Vagina (tissue), 2 donors: ENCODE measurements around the gene AKNAD1. TPM values are rescaled to one million over a fixed set of nuclear protein-coding genes. Genes with fewer than 3 reads are reported as not detected.

Experiments used
- DNase-seq, 2 donors: peaks; one replicate each; pipeline ENCODE4 v3.0.0-alpha.2; 2017; ENCODE audit errors: extremely low spot score in 2 of 2
- H3K27ac ChIP-seq: fragments of 200-600 bp; sonication (generic); one replicate; pipeline ENCODE4 v1.5.1; 2019
- H3K27me3 ChIP-seq: fragments of 200-600 bp; sonication (generic); one replicate; pipeline ENCODE4 v1.5.1; 2019
- H3K36me3 ChIP-seq, 2 donors: fragments of 200-600 bp; sonication (generic); one replicate each; pipeline ENCODE4 v1.5.1; 2017 to 2019
- H3K4me1 ChIP-seq: fragments of 200-600 bp; sonication (generic); one replicate; pipeline ENCODE4 v1.5.1; 2019
- H3K4me3 ChIP-seq, 2 donors: fragments of 200-600 bp; sonication (generic); 1 replicate in 1 of 2; 2 replicates in 1 of 2; pipeline ENCODE4 v1.5.1; 2016 to 2019
- H3K9me3 ChIP-seq: fragments of 200-600 bp; sonication (generic); one replicate; pipeline ENCODE4 v1.5.1; 2019
- CTCF ChIP-seq, 3 experiments: fragments of 450-650 bp in 2 of 3; fragments of 200-600 bp in 1 of 3; sonication (generic) in 1 of 3; IDR thresholded peaks; one replicate each; pipeline ENCODE4 v1.5.1; 2017 to 2019; ENCODE audit warnings: antibody characterized with exemption in 3 of 3, mild to moderate bottlenecking in 2 of 3, moderate library complexity in 2 of 3
- POLR2A ChIP-seq, 2 donors: fragments of 450-650 bp; IDR thresholded peaks; one replicate each; pipeline ENCODE4 v1.6.1; 2017; ENCODE audit warnings: antibody characterized with exemption in 2 of 2, mild to moderate bottlenecking in 2 of 2, moderate library complexity in 2 of 2
- POLR2AphosphoS5 ChIP-seq, 2 donors: sonication (generic); formaldehyde crosslinking; IDR thresholded peaks; one replicate each; pipeline ENCODE4 v1.9.0; 2017; ENCODE audit warnings: antibody characterized with exemption in 2 of 2, mild to moderate bottlenecking in 2 of 2, low read depth in 1 of 2; ENCODE audit not compliant: insufficient read depth in 1 of 2
- intact Hi-C: fragments of 100-400 bp; cut with DNase I; formaldehyde crosslinking; loops from one replicate; pipeline ENCODE4 v1.15.1; 2023
- total RNA-seq: library from RNA; depleted of rRNA; stranded (reverse); fragments of >200 nt; gene quantifications from one replicate; pipeline ENCODE4 v1.2.3, GENCODE V29; 2016

The AKNAD1 gene
- total RNA-seq, 1 donor from 2014 or later: 3.9 TPM

- Histone ChIP-seq H3K9me3 (no peaks in the 10 kb centered on the region), H3K27me3 (no peaks in the 10 kb centered on the region), H3K36me3 (no peaks in the 10 kb centered on the region), H3K4me1 (peaks cover 10% of the 10 kb centered on the region), H3K27ac (peak overlapping the region; percentile 26), H3K4me3 (no peak overlapping the region)
- intact Hi-C loops: no loop called here
- TF ChIP-seq POLR2A (IDR thresholded peaks at IDR 0.05) (no peak), CTCF (IDR thresholded peaks at IDR 0.05) (no peak), POLR2AphosphoS5 (IDR thresholded peaks at IDR 0.05; ENCODE audit: insufficient read depth in 1 of 2, low read depth in 1 of 2) (no peak)
- no peak for DNase-seq
Observed at GRCh38 chr1:108858230-108858950, 1.5 kb upstream of the AKNAD1 start.

GRCh38 chr1:108854221-108855019 lies 2.5 kb downstream of the AKNAD1 start:
- H3K27ac ChIP-seq: peak overlapping the region; percentile 20

GRCh38 chr1:108852221-108852975 lies 4.5 kb downstream of the AKNAD1 start:
- H3K27ac ChIP-seq: no peak overlapping the region
- DNase-seq: no peak
- TF ChIP-seq POLR2A (IDR thresholded peaks at IDR 0.05) (no peak), CTCF (IDR thresholded peaks at IDR 0.05) (no peak), POLR2AphosphoS5 (IDR thresholded peaks at IDR 0.05; ENCODE audit: insufficient read depth in 1 of 2, low read depth in 1 of 2) (no peak)
- no peaks in the 10 kb centered on the region for H3K27me3 ChIP-seq
- no peaks in the 10 kb centered on the region for H3K36me3 ChIP-seq
- intact Hi-C loops: no loop called here
- H3K9me3 ChIP-seq: no peaks in the 10 kb centered on the region
- no peak overlapping the region for H3K4me3 ChIP-seq
- H3K4me1 ChIP-seq: peaks cover 10% of the 10 kb centered on the region

More at GRCh38 chr1:108854221-108855019, 2.5 kb downstream of the AKNAD1 start:
- no peak for DNase-seq
- Histone ChIP-seq H3K9me3 (no peaks in the 10 kb centered on the region), H3K4me1 (peaks cover 10% of the 10 kb centered on the region), H3K36me3 (no peaks in the 10 kb centered on the region), H3K27me3 (no peaks in the 10 kb centered on the region), H3K4me3 (no peak overlapping the region)
- TF ChIP-seq CTCF (IDR thresholded peaks at IDR 0.05) (no peak), POLR2A (IDR thresholded peaks at IDR 0.05) (no peak), POLR2AphosphoS5 (IDR thresholded peaks at IDR 0.05; ENCODE audit: insufficient read depth in 1 of 2, low read depth in 1 of 2) (no peak)
- intact Hi-C loops: no loop called here

- DNase-seq: no peak
- no peaks in the 10 kb centered on the region for H3K36me3 ChIP-seq
- no peak overlapping the region for H3K4me3 ChIP-seq
- H3K9me3 ChIP-seq: no peaks in the 10 kb centered on the region
- no peak overlapping the region for H3K27ac ChIP-seq
- TF ChIP-seq POLR2AphosphoS5 (IDR thresholded peaks at IDR 0.05; ENCODE audit: insufficient read depth in 1 of 2, low read depth in 1 of 2) (no peak), POLR2A (IDR thresholded peaks at IDR 0.05) (no peak), CTCF (IDR thresholded peaks at IDR 0.05) (no peak)
- no peaks in the 10 kb centered on the region for H3K27me3 ChIP-seq
- intact Hi-C loops: no loop called here
- H3K4me1 ChIP-seq: peaks cover 13% of the 10 kb centered on the region
Observed at GRCh38 chr1:108851567-108851966, 5.3 kb downstream of the AKNAD1 start.
